ENCODE results near the gene ALDH3B1. TPM values are rescaled to one million over a fixed set of nuclear protein-coding genes. Genes with fewer than 3 reads are reported as not detected.

ALDH3B1 gene
- total RNA-seq, 1 donor from 2014 or later: 34.8 TPM

- no peak for DNase-seq (ENCODE audit: low spot score)
Observed at GRCh38 chr11:68071281-68072048, 61.3 kb downstream of the ALDH3B1 start.

DNA sequence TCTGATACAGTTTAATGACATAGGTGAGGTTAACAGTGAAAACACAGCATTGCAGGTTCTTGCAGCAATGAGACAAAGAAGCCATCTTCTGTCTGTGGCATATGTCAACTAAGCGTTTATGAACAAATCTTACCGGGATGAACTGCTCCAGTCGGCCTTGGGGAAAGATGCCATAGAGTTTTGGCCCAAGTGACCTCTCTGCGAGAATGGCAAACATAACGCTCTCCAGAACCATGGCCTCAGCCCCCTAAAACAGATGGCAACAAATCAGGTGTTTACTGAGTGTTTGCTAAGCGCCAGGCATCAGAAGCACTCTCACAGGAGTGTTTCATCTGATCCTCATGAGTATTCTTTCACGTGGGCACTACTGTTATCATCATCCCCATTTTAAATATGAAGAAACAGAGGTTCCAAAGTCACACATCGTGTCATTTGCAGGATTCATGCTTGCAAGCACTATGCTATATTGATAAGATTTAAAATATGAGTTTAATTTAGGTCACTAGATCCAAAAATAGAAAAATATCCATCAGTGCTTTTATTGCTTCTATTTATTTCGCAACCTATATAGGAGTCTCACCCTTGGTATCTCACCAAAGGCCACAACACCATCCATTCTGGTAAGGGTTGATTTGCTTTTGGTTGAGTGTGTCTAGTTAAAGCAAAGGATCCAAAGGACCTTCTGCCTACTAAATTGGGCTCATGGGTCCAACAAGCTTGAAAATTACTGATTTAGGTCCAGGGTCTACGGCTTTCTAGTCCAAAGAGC, 64.6 kb downstream of the ALDH3B1 start:
- no peak for DNase-seq (ENCODE audit: low spot score)

DNA sequence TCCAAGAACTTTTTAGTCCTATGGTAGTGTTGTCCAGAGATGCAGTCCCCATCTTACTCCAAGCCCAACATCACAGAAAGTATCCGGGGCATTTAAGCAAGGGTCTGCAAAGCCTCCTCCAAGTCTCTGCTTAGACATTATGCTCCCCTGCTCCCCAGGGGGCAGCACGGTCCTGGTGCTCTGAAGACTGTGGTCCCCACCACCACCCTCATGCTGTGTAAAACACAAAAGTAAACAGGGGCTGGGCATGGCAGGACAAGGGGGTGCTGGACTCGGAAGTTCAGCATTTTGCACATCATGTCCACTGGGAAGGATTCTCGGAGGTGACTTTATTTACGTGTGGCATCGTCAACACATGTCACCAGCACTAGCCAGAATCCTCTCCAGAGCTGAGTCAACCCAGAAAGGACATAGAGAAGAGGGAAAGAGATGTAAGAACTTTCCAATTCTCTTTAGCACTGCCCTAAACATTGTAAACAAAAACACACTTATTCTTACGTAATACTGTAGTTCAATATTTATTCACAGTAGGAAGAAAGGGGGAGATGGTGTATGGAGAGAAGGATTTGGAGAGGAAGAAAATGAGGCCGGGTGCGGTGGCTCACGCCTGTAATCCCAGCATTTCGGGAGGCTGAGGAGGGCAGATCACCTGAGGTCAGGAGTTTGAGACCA, 66.4 kb downstream of the ALDH3B1 start:
- DNase-seq (ENCODE audit: low spot score): no peak

- no peak for DNase-seq (ENCODE audit: low spot score)
Observed at GRCh38 chr11:68077617-68078582, 67.8 kb downstream of the ALDH3B1 start.

Other genes with a start within 250 kb of the ALDH3B1 start
- gene UNC93B1, start 6.2 kb upstream of the ALDH3B1 start, total RNA-seq: 107 TPM
- 168 TPM for gene NDUFS8, start 20.4 kb downstream of the ALDH3B1 start, total RNA-seq
- 151 TPM for gene TCIRG1, start 28.7 kb downstream of the ALDH3B1 start, total RNA-seq
- gene CHKA, start 111.1 kb downstream of the ALDH3B1 start, total RNA-seq: 61.4 TPM
- 52.2 TPM for gene KMT5B, start 203.0 kb downstream of the ALDH3B1 start, total RNA-seq